Endodermal cell (in vitro differentiated cells): ENCODE data around the gene PNPO. TPM values are rescaled to one million over a fixed set of nuclear protein-coding genes. Genes with fewer than 3 reads are reported as not detected.
A peak's percentile ranks its signal among the peaks of the same experiment; 100 is the strongest.

Source experiments
- DNase-seq: peaks from one replicate; pipeline ENCODE4 v3.0.0-alpha.2; 2017
- H3K27ac ChIP-seq: 2 replicates; pipeline ENCODE4 v1.5.1; 2013; ENCODE audit warnings: mild to moderate bottlenecking, low read depth, low read length, moderate library complexity
- H3K27me3 ChIP-seq: 2 replicates; pipeline ENCODE4 v1.6.1; 2013; ENCODE audit warnings: mild to moderate bottlenecking, low read length, moderate library complexity; ENCODE audit not compliant: insufficient read depth, control insufficient read depth, poor library complexity, severe bottlenecking
- H3K36me3 ChIP-seq: 2 replicates; pipeline ENCODE4 v1.7.0; 2013; ENCODE audit warnings: mild to moderate bottlenecking, low read length, moderate library complexity; ENCODE audit not compliant: control insufficient read depth, insufficient read depth
- H3K4me1 ChIP-seq: one replicate; pipeline ENCODE4 v1.7.0; 2013; ENCODE audit warnings: low read length; ENCODE audit not compliant: control insufficient read depth, insufficient read depth
- H3K4me3 ChIP-seq: 2 replicates; pipeline ENCODE4 v1.5.1; 2013; ENCODE audit warnings: mild to moderate bottlenecking, low read length, moderate library complexity
- H3K9ac ChIP-seq: 2 replicates; pipeline ENCODE4 v1.6.1; 2013; ENCODE audit warnings: mild to moderate bottlenecking, low read length, moderate library complexity; ENCODE audit not compliant: poor library complexity, severe bottlenecking; ENCODE audit errors: extremely low read depth
- H3K9me3 ChIP-seq: 2 replicates; pipeline ENCODE4 v1.6.1; 2013; ENCODE audit warnings: mild to moderate bottlenecking, low read length, moderate library complexity; ENCODE audit not compliant: control insufficient read depth
- H3K27ac Mint-ChIP-seq: 2 replicates; pipeline ENCODE4 v1.8.0; 2020; ENCODE audit warnings: mixed read lengths
- H3K27me3 Mint-ChIP-seq: 2 replicates; pipeline ENCODE4 v1.8.0; 2021; ENCODE audit warnings: mild to moderate bottlenecking, mixed read lengths; ENCODE audit not compliant: insufficient read depth
- H3K36me3 Mint-ChIP-seq: 2 replicates; pipeline ENCODE4 v1.8.0; 2020; ENCODE audit warnings: low read depth, mixed read lengths
- H3K4me1 Mint-ChIP-seq: 2 replicates; pipeline ENCODE4 v1.8.0; 2020; ENCODE audit warnings: mixed read lengths
- H3K4me3 Mint-ChIP-seq: 2 replicates; pipeline ENCODE4 v1.8.0; 2020; ENCODE audit warnings: mild to moderate bottlenecking, moderate library complexity, mixed read lengths
- H3K9me3 Mint-ChIP-seq: 2 replicates; pipeline ENCODE4 v1.8.0; 2020; ENCODE audit warnings: mild to moderate bottlenecking, mixed read lengths
- CTCF ChIP-seq: fragments of 200-600 bp; sonication (generic); conservative IDR thresholded peaks from 2 replicates; pipeline ENCODE4 v1.5.0; 2021; ENCODE audit warnings: antibody characterized with exemption, mild to moderate bottlenecking
- WGBS, 2 experiments: methylation state at CpG; one replicate each; pipeline versions ENCODE4 v1.1.5 to v1.1.7; 2013; ENCODE audit warnings: missing lambda C conversion rate in 2 of 2, mixed read lengths in 1 of 2; ENCODE audit not compliant: insufficient coverage in 1 of 2, insufficient read length in 1 of 2; 5-methylcytosine and 5-hydroxymethylcytosine counted together
- total RNA-seq, 2 donors: library from RNA; stranded (reverse); fragmentation: NEBNext Ultra II Directional in 1 of 2; extraction: Animal tissue kit (Norgen Biotek cat#: 25700) in 1 of 2; gene quantifications; 2 replicates in 1 of 2; 3 replicates in 1 of 2; pipeline ENCODE4 v1.2.1, GENCODE V29; 2021

The PNPO gene
- total RNA-seq, 2 donors from 2014 or later, result 8.5 to 10.4 TPM

- H3K9ac ChIP-seq, result no peak overlapping the region
- DNase-seq, result no peak
- no peak overlapping the region for H3K4me3 Mint-ChIP-seq
- no peak overlapping the region for H3K27ac Mint-ChIP-seq
- H3K27ac ChIP-seq, result no peak overlapping the region
- peaks cover 34% of the 10 kb centered on the region for H3K36me3 Mint-ChIP-seq
- TF ChIP-seq CTCF, result no peak
- no peaks in the 10 kb centered on the region for H3K9me3 ChIP-seq
- H3K4me1 ChIP-seq, result no peaks in the 10 kb centered on the region
- WGBS, 2 experiments, result 83% methylated on average over 1 of the region's 2 CpGs; no CpG with 5 or more reads in 1 of the 2 experiments
- no peaks in the 10 kb centered on the region for H3K9me3 Mint-ChIP-seq
- H3K27me3 ChIP-seq, result no peaks in the 10 kb centered on the region
- no peaks in the 10 kb centered on the region for H3K27me3 Mint-ChIP-seq
- peaks cover 19% of the 10 kb centered on the region for H3K36me3 ChIP-seq
- H3K4me1 Mint-ChIP-seq, result no peaks in the 10 kb centered on the region
- no peak overlapping the region for H3K4me3 ChIP-seq
Observed at GRCh38 chr17:47928415-47928814, 13.0 kb upstream of the PNPO start.

GRCh38 chr17:47929218-47930000 is 12.0 kb upstream of the PNPO start:
- H3K27ac Mint-ChIP-seq, result no peak overlapping the region
- Histone ChIP-seq H3K27ac (peak overlapping the region; percentile 32), H3K4me3 (no peak overlapping the region), H3K27me3 (no peaks in the 10 kb centered on the region), H3K4me1 (no peaks in the 10 kb centered on the region), H3K36me3 (peaks cover 10% of the 10 kb centered on the region), H3K9me3 (no peaks in the 10 kb centered on the region), H3K9ac (no peak overlapping the region)
- WGBS, 2 experiments, result 77 to 80% methylated on average over 8 to 10 of the region's 10 CpGs
- no peaks in the 10 kb centered on the region for H3K4me1 Mint-ChIP-seq
- no peaks in the 10 kb centered on the region for H3K9me3 Mint-ChIP-seq
- H3K27me3 Mint-ChIP-seq, result no peaks in the 10 kb centered on the region
- DNase-seq, result no peak
- TF ChIP-seq CTCF, result no peak
- peaks cover 26% of the 10 kb centered on the region for H3K36me3 Mint-ChIP-seq
- H3K4me3 Mint-ChIP-seq, result no peak overlapping the region

- WGBS, 2 experiments, result 94% methylated on average over 2 to 4 of the region's 4 CpGs
- H3K9ac ChIP-seq, result no peak overlapping the region
- Mint-ChIP-seq H3K4me3 (no peak overlapping the region), H3K4me1 (no peaks in the 10 kb centered on the region), H3K27ac (no peak overlapping the region), H3K36me3 (peaks cover 13% of the 10 kb centered on the region), H3K9me3 (no peaks in the 10 kb centered on the region), H3K27me3 (no peaks in the 10 kb centered on the region)
- no peaks in the 10 kb centered on the region for H3K27me3 ChIP-seq
- no peak overlapping the region for H3K4me3 ChIP-seq
- no peaks in the 10 kb centered on the region for H3K4me1 ChIP-seq
- DNase-seq, result no peak
- H3K9me3 ChIP-seq, result no peaks in the 10 kb centered on the region
- no peak for TF ChIP-seq CTCF
- H3K27ac ChIP-seq, result no peak overlapping the region
- H3K36me3 ChIP-seq, result peaks cover 6% of the 10 kb centered on the region
Observed at GRCh38 chr17:47931848-47932247, 9.5 kb upstream of the PNPO start.
